Posterior vena cava (tissue), 2 donors: Measurements from ENCODE around the gene GMNN. TPM values are rescaled to one million over a fixed set of nuclear protein-coding genes. Genes with fewer than 3 reads are reported as not detected.
"Not testable (repeated sequence)": the region's sequence is repeated elsewhere in the genome, so short reads cannot be mapped to it uniquely, and the experiment has no call there.

Experiments used
- DNase-seq: peaks from one replicate; pipeline ENCODE4 v3.0.0-alpha.2; 2020; ENCODE audit warnings: low spot score
- intact Hi-C, 2 donors: fragments of 100-400 bp; cut with DNase I; formaldehyde crosslinking; loops; one replicate each; pipeline versions ENCODE4 v1.14.1 to v1.14.2; 2022 to 2023
- total RNA-seq, 2 donors: library from RNA; stranded (reverse); fragmentation: NEBNext Ultra II Directional; extraction: Animal tissue kit (Norgen Biotek cat#: 25700); gene quantifications; one replicate each; pipeline ENCODE4 v1.2.1, GENCODE V29; 2021
- donor health status: DM: yes; HTN: yes; CAD: no.
- donor health status: DM: yes; HTN: yes; CAD: no.

The GMNN gene
- total RNA-seq, 2 donors from 2014 or later, result 6.0 to 7.5 TPM

- DNase-seq, result no peak
- intact Hi-C loops, result loop anchor here (10.0 kb wide), 1 partner anchor 175 kb away; no protein-coding TSS in a partner anchor
Measured at GRCh38 chr6:24759718-24760117, 15.0 kb upstream of the GMNN start.

DNA sequence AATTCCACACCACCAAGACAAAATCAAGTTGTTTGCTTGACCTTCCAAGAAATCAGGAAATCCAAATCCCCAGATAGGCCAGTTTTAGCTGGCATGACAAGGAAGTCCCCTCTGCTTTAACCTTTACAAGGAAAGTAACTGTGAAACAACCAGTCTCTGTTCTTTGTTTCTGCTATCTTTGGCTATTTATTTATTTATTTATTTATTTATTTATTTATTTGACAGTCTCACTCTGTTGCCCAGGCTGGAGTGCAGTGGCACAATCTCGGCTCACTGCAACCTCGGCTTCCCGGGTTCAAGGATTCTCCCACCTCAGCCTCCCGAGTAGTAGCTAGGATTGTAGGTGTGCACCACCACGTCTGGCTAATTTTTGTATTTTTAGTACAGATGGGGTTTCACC, 14.5 kb upstream of the GMNN start:
- DNase-seq, result no peak
- intact Hi-C loops, result loop anchor here (10.0 kb wide), 1 partner anchor 175 kb away; no protein-coding TSS in a partner anchor

DNA sequence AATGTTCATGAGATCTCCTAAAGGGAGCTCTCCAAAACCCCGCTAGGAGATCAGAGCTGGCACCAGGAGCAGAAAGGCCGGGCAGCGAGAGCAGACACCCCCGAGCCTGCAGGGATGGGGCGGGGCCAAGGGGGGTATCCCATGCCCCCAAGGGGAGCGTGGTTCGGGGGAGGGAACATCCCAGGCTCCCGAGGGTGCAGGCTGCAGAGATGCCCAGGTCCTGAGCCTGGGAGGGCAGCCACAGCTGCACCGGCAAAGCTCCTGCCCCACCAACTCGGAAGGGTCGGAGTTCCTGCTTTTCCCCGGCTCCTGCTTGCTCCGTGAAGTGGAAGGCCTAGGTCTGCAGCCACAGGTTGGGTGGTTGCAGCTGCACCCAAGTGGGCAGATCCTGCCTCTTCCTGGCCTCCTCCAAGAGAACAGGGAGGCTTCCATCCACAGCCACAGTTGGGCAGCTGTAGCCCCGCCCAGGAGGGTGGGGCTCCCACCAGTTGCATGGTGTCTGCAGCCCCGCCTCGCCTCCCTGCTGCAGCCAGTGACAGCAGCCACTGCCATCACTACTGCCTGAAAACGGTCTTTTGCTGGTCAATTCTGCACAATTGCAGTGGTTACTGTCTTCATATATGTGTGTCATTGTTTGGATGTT, 13.4 kb upstream of the GMNN start:
- intact Hi-C loops, result loop anchor here (10.0 kb wide), 1 partner anchor 177 kb away; no protein-coding TSS in a partner anchor
- DNase-seq, result no peak

GRCh38 chr6:24761851-24762250, 12.9 kb upstream of the GMNN start:
- intact Hi-C loops, result loop anchor here (10.0 kb wide), 1 partner anchor 177 kb away; no protein-coding TSS in a partner anchor
- DNase-seq, result no peak

GRCh38 chr6:24763578-24763977, 11.2 kb upstream of the GMNN start:
- intact Hi-C loops, result loop anchor here (10.0 kb wide), 1 partner anchor 179 kb away; no protein-coding TSS in a partner anchor
- DNase-seq, result no peak

DNA sequence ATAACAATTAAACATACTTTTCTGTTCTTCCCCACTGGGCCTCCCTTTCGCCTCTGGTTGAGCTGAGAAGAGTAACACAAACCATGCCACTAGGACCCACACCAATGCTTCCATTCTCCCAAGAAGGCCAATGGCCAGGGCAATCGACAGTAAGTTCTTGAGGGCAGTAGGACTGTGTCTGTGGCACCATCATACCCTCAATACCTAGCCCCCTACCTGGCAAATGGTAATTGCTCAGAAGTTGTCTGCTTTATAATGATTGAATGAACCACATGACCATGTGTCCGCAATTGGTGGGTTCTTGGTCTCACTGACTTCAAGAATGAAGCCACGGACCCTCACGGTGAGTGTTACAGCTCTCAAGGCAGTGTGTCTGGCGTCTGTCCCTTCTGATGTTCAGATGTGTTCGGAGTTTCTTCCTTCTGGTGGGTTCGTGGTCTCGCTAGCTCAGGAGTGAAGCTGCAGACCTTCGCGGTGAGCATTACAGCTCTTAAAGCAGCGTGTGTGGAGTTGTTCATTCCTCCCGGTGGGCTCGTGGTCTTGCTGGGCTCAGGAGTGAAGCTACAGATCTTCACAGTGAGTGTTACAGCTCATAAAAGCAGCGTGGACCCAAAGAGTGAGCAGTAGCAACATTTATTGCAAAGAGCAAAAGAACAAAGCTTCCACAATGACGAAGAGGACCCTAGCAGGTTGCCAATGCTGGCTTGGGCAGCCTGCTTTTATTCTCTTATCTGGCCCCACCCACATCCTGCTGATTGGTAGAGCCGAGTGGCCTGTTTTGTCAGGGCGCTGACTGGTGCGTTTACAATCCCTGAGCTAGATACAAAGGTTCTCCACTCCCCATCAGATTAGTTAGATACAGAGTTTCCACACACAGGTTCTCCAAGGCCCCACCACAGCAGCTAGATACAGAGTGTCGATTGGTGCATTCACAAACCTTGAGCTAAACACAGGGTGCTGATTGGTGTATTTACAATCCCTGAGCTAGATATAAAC, 9.6 kb upstream of the GMNN start:
- intact Hi-C loops, result loop anchor here (10.0 kb wide), 1 partner anchor 180 kb away; no protein-coding TSS in a partner anchor
- DNase-seq, result not testable (repeated sequence)

DNA sequence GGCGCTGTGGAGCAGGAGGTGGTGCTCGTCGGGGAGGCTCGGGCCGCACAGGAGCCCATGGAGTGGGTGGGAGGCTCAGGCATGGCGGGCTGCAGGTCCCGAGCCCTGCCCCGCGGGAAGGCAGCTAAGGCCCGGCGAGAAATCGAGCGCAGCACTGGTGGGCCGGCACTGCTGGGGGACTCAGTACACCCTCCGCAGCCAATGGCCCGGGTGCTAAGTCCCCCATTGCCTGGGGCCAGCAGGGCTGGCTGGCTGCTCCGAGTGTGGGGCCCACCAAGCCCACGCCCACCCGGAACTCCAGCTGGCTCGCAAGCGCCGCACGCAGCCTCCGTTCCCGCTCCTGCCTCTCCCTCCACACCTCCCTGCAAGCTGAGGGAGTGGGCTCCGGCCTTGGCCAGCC, 8.8 kb upstream of the GMNN start:
- not testable (repeated sequence) for DNase-seq
- intact Hi-C loops, result loop anchor here (10.0 kb wide), 1 partner anchor 181 kb away; no protein-coding TSS in a partner anchor

DNA sequence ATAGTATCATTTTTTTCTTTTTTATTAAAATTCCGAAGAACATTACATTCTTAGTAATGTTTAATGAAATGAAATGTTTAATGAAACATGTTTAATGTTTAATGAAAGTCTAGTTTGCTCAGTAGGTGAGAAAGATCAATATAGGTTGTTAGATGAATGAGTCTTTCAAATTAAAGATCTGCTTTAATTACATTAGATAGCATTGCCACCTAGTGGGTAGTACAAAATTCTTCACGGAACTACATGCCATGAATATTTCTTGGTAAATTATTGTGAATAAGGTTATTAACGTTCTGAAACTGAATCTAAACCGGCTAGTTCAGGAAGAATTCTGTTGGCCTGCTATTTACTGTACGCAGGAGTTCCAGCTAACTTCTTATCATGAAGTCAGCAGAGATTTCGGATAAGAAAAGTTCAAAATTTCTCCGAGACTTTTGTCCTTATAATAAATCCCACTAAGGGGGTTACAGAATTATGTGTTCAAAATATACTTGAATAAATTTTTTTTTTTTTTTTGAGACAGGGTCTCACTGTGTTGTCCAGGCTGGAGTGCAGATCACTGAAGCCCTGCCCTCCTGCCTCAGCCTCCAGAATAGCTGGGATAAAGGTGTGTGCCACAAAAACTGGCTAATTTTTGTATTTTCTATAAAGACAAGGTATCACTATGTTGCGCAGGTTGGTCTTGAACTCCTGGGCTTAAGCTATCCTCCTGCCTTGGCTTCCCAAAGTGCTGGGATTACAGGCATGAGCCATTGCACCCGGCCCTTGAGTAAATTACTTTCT, 7.9 kb upstream of the GMNN start:
- intact Hi-C loops, result loop anchor here (10.0 kb wide), 1 partner anchor 182 kb away; no protein-coding TSS in a partner anchor
- DNase-seq, result no peak

DNA sequence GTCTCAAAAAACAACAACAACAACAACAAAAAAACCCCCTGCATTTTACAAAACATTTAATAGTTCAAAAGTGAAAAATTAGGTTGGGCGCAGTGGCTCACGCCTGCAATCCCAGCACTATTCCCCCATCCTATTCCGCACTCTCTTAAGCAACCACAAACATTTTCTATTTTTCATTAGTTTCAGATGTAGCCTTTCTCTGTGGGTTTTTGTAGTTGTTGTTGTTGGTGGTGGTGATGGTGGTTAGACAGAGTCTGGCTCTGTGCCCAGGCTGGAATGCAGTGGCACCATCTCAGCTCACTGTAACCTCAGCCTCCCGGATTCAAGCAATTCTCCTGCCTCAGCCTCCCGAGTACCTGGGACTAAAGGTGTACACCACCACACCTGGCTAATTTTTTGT, 6.4 kb upstream of the GMNN start:
- no peak for DNase-seq
- intact Hi-C loops, result loop anchor here (10.0 kb wide), 1 partner anchor 184 kb away; no protein-coding TSS in a partner anchor

- intact Hi-C loops, result no loop called here
- no peak for DNase-seq
Measured at GRCh38 chr6:24775520-24776058, 852 bp downstream of the GMNN start.

DNA sequence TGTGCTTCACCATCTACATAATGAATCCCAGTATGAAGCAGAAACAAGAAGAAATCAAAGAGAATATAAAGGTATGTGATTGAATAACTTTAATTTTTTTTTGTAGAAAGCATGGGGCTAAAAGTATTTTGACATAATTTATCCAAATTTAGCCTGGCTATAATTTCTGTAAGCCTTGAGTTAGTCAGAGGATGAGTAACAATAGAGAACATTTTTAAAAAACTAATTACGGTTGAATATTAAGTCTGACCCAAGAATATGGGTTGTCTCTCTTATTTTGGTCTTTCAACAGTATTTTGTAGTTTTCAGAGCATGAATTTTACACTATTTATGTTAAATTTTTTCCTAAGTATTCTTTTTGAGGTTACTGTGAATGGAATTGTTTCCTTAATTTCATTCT, 2.5 kb downstream of the GMNN start:
- DNase-seq, result no peak
- intact Hi-C loops, result no loop called here

DNA sequence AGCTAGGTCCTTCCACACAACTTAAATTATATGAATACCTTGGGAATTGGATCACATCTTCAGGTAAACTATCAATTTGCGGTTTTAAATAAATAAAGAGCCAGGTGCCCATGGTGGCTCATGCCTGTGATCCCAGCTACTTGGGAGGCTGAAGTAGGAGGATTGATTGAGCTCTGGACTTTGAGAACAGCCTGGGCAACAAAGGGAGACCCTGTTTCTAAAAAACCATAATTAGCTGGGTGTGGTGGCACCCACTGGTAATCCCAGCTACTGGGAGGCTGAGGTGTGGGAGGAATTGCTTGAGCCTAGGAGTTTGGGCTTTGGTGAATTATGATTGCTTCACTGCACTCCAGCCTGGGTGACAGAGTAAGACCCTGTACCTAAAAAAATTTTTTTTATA, 3.4 kb downstream of the GMNN start:
- intact Hi-C loops, result no loop called here
- DNase-seq, result no peak

GRCh38 chr6:24778878-24779277, 4.1 kb downstream of the GMNN start:
- DNase-seq, result no peak
- intact Hi-C loops, result no loop called here

DNA sequence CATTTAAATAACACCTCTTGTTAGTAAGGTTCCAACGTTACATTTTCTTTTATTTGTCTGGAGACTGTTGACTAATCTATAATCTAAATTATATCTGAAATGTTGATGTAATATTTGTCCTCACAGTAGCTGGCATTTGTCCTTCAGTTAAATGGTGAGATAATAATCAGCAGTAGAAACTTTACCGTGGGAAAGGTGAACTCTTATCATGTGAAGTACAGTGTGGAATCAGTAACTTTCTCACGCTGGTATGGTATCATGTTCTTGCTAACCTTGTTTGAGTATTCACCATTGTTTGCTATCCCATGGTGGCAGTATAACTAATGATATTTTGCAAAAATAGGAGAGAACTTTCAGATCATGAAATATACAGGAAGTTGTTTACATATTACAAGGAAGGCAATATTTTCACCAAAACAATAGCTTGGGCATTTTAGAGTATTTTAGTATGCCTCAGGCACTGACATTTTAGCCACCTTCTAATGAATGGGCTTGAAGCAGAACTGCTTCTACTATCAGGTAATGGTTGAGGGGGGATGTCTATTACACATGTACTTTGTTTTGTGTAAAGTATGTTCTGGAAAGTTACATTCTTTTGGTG, 4.8 kb downstream of the GMNN start:
- no peak for DNase-seq
- intact Hi-C loops, result no loop called here

DNA sequence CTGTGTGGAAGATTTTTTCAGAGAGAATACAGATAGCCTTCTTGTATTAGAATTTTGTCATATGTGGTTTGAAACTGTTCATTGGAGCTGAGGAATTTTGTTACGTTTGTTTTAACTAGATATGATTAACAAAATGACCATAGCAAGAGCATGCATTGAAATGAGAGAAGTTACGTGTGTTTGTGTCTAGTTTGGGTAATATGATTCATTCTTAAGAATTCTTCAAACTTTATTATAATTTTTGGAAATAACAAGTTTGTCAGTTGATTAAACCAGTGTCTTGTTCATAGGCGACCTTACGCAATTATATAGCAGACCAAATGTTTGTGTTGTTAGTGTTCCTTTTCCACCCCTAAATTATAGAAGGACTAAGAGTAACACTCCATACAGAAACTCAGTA, 5.5 kb downstream of the GMNN start:
- intact Hi-C loops, result no loop called here
- no peak for DNase-seq

DNA sequence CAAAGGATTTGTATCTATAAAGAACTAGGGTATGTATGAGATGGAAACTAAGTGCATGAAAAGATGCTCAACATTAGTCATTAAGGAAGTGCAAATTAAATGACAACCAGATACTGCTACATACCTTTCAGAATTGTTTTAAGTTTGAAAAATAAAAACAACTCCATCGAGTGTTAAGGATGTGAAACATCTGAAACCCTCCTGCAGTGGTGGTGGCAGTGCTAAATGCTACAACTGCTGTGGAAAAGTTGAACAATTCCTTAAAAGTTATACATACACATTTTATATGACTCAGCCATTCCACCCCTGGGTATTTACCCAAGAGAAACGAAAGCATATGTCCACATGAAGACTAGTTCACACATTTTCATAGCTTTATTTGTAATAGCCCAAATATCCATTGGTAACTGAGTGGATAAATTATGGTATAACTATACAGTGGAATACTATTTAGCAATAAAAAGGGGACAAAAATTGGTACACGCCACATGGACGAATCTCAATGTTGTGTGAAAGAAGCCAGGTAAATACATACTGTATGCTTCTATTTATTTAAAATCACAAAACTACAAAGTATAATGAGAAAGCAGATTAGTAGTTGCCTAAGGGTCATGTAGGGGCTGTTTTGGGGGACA, 13.4 kb downstream of the GMNN start:
- DNase-seq, result no peak
- intact Hi-C loops, result no loop called here

GRCh38 chr6:24795106-24795505, 20.4 kb downstream of the GMNN start:
- intact Hi-C loops, result no loop called here
- DNase-seq, result no peak

- intact Hi-C loops, result no loop called here
- no peak for DNase-seq
Measured at GRCh38 chr6:24796616-24797290, 22.0 kb downstream of the GMNN start.
